Epithelial cell of proximal tubule (primary cell): ENCODE data around the gene ARL10. TPM values are rescaled to one million over a fixed set of nuclear protein-coding genes. Genes with fewer than 3 reads are reported as not detected.

Experiments used
- DNase-seq: peaks from one replicate; pipeline ENCODE4 v3.0.0-alpha.2; 2011; ENCODE audit warnings: low read depth
- H3K4me3 ChIP-seq: 2 replicates; pipeline ENCODE4 v1.5.1; 2011; ENCODE audit warnings: low read depth, mild to moderate bottlenecking, low read length
- CTCF ChIP-seq: conservative IDR thresholded peaks from 2 replicates; pipeline ENCODE4 v1.5.1; 2012; ENCODE audit warnings: low read depth, mild to moderate bottlenecking, low read length
- total RNA-seq: library from RNA; depleted of rRNA; stranded (reverse); fragments of >200 nt; gene quantifications from 2 replicates; pipeline ENCODE4 v1.2.3, GENCODE V29; 2015

ARL10 gene, protein sequence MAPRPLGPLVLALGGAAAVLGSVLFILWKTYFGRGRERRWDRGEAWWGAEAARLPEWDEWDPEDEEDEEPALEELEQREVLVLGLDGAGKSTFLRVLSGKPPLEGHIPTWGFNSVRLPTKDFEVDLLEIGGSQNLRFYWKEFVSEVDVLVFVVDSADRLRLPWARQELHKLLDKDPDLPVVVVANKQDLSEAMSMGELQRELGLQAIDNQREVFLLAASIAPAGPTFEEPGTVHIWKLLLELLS
- total RNA-seq: 2.9 and 3.4 TPM in 2 replicates

GRCh38 chr5:176365351-176366231, at the start of gene ARL10:
Gene ARL10 (plus strand): TSS chr5:176365487. CDS start chr5:176365564, 77 bp downstream.
- no peak for TF ChIP-seq CTCF
- no peak for DNase-seq
- peak within 1 kb of the TSS; percentile 76 for H3K4me3 ChIP-seq

GRCh38 chr5:176317534-176318374, 47.5 kb upstream of the ARL10 start:
- no peak overlapping the region for H3K4me3 ChIP-seq
- no peak for TF ChIP-seq CTCF

DNA sequence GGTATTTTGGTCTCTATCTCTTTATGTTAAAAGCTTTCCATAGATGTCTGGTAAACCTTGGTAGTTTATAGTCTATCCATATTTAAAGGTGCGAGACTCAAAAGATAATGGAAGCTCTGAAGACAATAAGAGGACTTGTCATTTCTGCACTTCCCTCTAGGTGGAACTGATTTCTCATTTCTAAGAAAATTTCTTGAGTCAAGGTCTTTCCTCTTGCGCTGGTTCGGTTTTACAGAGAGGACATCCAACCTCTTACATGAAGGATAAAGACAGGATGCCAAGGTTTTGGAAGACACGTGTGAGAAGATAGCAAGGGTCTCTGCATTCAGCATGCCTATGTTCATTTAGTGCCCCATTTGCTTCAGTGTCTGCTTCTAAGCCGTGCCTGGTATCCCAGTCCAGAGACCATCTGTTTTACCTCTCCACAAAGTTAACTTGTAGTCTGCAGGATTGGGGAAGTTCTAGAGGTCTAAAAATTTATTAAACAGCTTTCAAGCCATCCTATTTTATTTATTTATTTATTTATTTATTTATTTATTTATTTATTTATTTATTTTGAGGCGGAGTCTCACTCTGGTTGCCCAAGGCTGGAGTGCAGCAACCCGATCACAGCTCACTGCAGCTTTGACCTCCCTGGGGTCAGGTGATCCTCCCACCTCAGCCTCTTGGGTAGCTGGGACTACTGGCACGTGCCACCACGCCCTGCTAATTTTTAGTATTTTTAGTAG, 45.3 kb upstream of the ARL10 start:
- no peak overlapping the region for H3K4me3 ChIP-seq
- DNase-seq: no peak
- TF ChIP-seq CTCF: peak; percentile 46

More at GRCh38 chr5:176317534-176318374, 47.5 kb upstream of the ARL10 start:
- DNase-seq: no peak

DNA sequence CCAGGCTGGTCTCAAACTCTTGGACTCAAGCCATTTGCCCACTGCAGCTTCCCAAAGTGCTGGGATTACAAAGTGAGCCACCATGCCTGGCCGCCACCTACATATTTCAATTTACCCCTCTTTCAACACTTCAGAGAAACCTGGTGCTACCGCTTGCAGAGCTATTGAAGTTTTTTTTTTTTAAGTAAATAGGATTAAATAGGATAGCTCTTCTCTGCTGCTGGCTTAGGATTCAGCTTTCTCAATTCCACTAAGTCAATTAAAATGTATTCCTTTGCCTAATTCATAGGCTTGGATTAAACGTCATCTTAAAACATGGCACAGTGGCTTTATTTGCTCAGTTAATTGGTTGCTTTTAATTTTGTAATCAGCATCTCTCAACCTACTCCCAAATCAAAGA, 44.7 kb upstream of the ARL10 start:
- H3K4me3 ChIP-seq: no peak overlapping the region
- no peak for TF ChIP-seq CTCF
- no peak for DNase-seq

DNA sequence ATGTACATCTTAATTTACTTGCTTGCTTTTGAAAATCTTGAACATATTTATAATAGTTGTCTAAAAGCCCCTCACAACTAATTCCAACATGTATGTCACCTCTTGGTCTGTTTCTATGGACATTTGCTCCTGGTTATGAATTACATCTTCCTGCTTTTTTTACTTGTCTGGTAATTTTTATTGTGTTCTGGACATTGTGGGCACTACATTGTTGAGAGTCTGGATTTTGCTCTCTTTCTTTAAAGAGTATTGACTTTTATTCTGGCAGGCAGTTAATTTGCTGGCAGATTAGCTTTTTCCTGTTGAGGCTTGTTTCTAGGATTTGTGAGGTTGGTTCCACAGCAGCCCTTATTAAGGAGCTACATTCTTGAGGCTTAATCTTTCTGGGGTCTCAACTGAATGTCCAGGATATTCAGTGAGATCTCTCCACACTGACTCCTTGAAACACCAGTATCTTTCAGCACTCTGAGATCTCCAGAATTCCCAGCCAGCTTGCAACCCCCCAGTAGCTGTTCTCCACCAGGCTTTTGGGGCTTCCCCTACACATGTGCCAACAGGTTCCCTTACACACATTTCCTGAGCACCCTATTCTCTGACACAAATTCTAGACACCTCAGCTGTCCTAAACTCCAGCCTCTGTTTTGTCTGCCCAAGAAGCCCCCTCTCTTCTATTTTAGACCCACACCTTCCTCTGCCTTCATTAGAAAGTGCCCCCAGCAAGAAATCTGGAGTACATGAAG, 31.1 kb upstream of the ARL10 start:
- TF ChIP-seq CTCF: no peak
- DNase-seq: no peak
- H3K4me3 ChIP-seq: no peak overlapping the region

GRCh38 chr5:176337913-176338312, 27.4 kb upstream of the ARL10 start:
- no peak for TF ChIP-seq CTCF
- H3K4me3 ChIP-seq: no peak overlapping the region
- DNase-seq: no peak
